Spleen (tissue), 11 donors: Measurements from ENCODE around the gene NFIA. TPM values are rescaled to one million over a fixed set of nuclear protein-coding genes. Genes with fewer than 3 reads are reported as not detected.

Source experiments
- DNase-seq: peaks from one replicate; pipeline ENCODE4 v3.0.0-alpha.2; 2020
- H3K27ac ChIP-seq, 8 donors: fragments of 200-600 bp; sonication (generic) in 7 of 8; 1 replicate in 4 of 8; 2 replicates in 4 of 8; pipeline versions ENCODE4 v1.5.0 to v1.8.0; 2016 to 2021; ENCODE audit warnings: inconsistent platforms in 4 of 8, mild to moderate bottlenecking in 4 of 8, moderate library complexity in 1 of 8
- H3K27me3 ChIP-seq, 7 donors: fragments of 200-600 bp; sonication (generic) in 6 of 7; replicated peaks in 1 of 7; 1 replicate in 4 of 7; 2 replicates in 3 of 7; pipeline versions ENCODE4 v1.5.0 to v1.8.0; 2016 to 2021; ENCODE audit warnings: inconsistent platforms in 3 of 7, mild to moderate bottlenecking in 1 of 7
- H3K36me3 ChIP-seq, 6 donors: fragments of 200-600 bp; sonication (generic) in 5 of 6; 1 replicate in 4 of 6; 2 replicates in 2 of 6; pipeline versions ENCODE4 v1.5.0 to v1.8.0; 2016 to 2021; ENCODE audit warnings: inconsistent platforms in 2 of 6
- H3K4me1 ChIP-seq, 6 donors: fragments of 200-600 bp; sonication (generic) in 5 of 6; 1 replicate in 3 of 6; 2 replicates in 3 of 6; pipeline versions ENCODE4 v1.5.0 to v1.8.0; 2016 to 2021; ENCODE audit warnings: inconsistent platforms in 3 of 6
- H3K4me3 ChIP-seq, 8 donors: fragments of 200-600 bp; sonication (generic) in 7 of 8; 1 replicate in 4 of 8; 2 replicates in 4 of 8; pipeline versions ENCODE4 v1.5.0 to v1.8.0; 2016 to 2021; ENCODE audit warnings: inconsistent platforms in 4 of 8, mild to moderate bottlenecking in 4 of 8, moderate library complexity in 2 of 8
- H3K9me3 ChIP-seq, 8 donors: fragments of 200-600 bp; sonication (generic) in 7 of 8; 1 replicate in 4 of 8; 2 replicates in 4 of 8; pipeline versions ENCODE4 v1.5.0 to v1.8.0; 2016 to 2021; ENCODE audit warnings: inconsistent platforms in 4 of 8
- POLR2A ChIP-seq, 3 donors: fragments of 450-650 bp; IDR thresholded peaks; one replicate each; pipeline ENCODE4 v1.5.1; 2017; ENCODE audit warnings: antibody characterized with exemption in 3 of 3, mild to moderate bottlenecking in 1 of 3
- POLR2AphosphoS5 ChIP-seq, 3 donors: sonication (generic); formaldehyde crosslinking; IDR thresholded peaks; one replicate each; pipeline ENCODE4 v1.5.1; 2017; ENCODE audit warnings: antibody characterized with exemption in 3 of 3
- WGBS, 5 donors: extraction: QIAGEN DNeasy Blood & Tissue Kit in 3 of 5; methylation state at CpG; one replicate each; pipeline versions ENCODE4 v1.1.5 to v1.1.7; 2013 to 2018; 5-methylcytosine and 5-hydroxymethylcytosine counted together
- intact Hi-C: fragments of 100-400 bp; cut with DNase I; formaldehyde crosslinking; loops from one replicate; pipeline ENCODE4 v1.15.0; 2023; ENCODE audit warnings: low total_unique reads
- polyA plus RNA-seq, 3 donors: library from polyadenylated mRNA; stranded (reverse); fragments of 200-250 nt; gene quantifications; one replicate each; pipeline ENCODE4 v1.2.1, GENCODE V29; 2013
- total RNA-seq, 7 donors: library from RNA; depleted of rRNA in 3 of 7; stranded (reverse); fragments of >200 nt in 3 of 7; fragmentation: NEBNext Ultra II Directional in 4 of 7; extraction: Animal tissue kit (Norgen Biotek cat#: 25700) in 4 of 7; gene quantifications; one replicate each; pipeline versions ENCODE4 v1.1.0 to v1.2.1, GENCODE V29; 2016 to 2021
- TF ChIP-seq, protein P1 (sequence below), 11 experiments: fragments of 200-600 bp in 7 of 11; fragments of 450-650 bp in 4 of 11; sonication (generic) in 4 of 11; IDR thresholded peaks in 8 of 11; conservative IDR thresholded peaks in 3 of 11; 1 replicate in 7 of 11; 2 replicates in 4 of 11; pipeline versions ENCODE4 v1.4.0 to v1.8.0; 2016 to 2021; ENCODE audit warnings: antibody characterized with exemption in 11 of 11, inconsistent platforms in 4 of 11, mild to moderate bottlenecking in 1 of 11
- donor health status: healthy with polysubstance abuse.
- donor health status: DM: no; HTN: no; CAD: no; lungs with moderate emphysema.
- donor health status: DM: no; HTN: no; CAD: no.
- donor health status: Bipolar disorder and iron deficiency.
- donor health status: healthy.
- donor health status: DM: no; HTN: no; CAD: no.
- donor health status: DM: yes; HTN: yes; CAD: no.

NFIA gene
- total and polyA plus RNA-seq, 10 donors: 3.1 to 76.8 (median 35.5) TPM

DNA sequence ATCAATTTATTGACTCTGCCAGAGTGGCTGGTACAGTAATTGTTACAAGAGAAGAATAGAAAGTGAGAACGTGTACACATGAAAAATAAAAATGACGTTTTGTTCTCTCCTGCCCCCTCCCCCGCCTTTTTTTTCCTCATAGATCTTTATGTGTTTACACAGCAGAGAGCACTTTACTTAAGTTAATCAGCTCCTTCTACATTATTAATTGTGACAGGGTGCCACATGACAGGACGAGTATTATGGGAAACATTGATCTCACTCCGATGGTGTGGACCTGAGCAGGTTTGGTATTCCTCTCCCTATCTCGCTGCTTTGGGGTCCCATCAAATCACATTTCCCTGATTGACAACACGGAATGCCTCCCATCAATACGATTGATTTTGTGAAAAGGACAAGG lies 356.9 kb downstream of the NFIA start:
- no peaks in the 10 kb centered on the region for H3K36me3 ChIP-seq
- H3K9me3 ChIP-seq: no peaks in the 10 kb centered on the region
- WGBS, 5 donors: 86 to 93% (median 86%) methylated on average over 8 of the region's 8 CpGs
- DNase-seq: no peak
- intact Hi-C loops: no loop called here
- no peak overlapping the region for H3K27ac ChIP-seq
- no peak overlapping the region for H3K4me3 ChIP-seq
- H3K27me3 ChIP-seq: no peaks in the 10 kb centered on the region
- peaks cover 0 to 12% (median 1%) of the 10 kb centered on the region in 6 donors for H3K4me1 ChIP-seq
- no peak for TF ChIP-seq POLR2AphosphoS5 (IDR thresholded peaks at IDR 0.05)
- no peak for TF ChIP-seq POLR2A (IDR thresholded peaks at IDR 0.05)
- TF ChIP-seq, protein P1, sequence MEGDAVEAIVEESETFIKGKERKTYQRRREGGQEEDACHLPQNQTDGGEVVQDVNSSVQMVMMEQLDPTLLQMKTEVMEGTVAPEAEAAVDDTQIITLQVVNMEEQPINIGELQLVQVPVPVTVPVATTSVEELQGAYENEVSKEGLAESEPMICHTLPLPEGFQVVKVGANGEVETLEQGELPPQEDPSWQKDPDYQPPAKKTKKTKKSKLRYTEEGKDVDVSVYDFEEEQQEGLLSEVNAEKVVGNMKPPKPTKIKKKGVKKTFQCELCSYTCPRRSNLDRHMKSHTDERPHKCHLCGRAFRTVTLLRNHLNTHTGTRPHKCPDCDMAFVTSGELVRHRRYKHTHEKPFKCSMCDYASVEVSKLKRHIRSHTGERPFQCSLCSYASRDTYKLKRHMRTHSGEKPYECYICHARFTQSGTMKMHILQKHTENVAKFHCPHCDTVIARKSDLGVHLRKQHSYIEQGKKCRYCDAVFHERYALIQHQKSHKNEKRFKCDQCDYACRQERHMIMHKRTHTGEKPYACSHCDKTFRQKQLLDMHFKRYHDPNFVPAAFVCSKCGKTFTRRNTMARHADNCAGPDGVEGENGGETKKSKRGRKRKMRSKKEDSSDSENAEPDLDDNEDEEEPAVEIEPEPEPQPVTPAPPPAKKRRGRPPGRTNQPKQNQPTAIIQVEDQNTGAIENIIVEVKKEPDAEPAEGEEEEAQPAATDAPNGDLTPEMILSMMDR (IDR thresholded peaks at IDR 0.05 in 8 of 11, conservative IDR thresholded peaks at IDR 0.05 in 3 of 11): no peak

DNA sequence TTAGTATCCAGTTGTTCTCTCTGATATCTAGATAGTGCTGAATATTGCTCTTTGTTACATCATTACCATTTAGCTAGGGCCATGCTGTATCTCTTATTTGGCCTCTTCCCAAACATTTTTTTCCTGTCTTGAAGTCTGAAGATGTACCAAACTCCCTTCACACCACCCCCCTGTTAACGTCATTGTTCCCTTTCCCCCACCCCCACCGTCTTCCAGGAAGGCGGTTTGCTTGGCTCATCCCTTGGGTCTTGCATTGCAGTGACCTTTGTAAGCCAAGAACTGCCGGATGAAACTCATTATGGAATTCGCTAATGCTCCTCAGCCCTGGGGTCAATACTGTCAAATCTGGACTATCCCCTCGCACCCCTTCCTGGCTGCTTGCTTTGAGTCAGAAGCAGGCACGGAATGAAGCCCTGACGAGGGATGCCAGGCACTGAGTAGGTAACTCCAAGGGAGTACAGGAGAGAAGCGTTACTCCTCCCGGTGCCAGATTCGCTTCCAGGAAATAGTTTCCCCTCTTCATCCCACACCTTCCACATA lies 359.4 kb downstream of the NFIA start:
- Histone ChIP-seq H3K4me3 (no peak overlapping the region), H3K27ac (peak overlapping the region in 6 of 8 donors; percentile 10 to 65 (median 51)), H3K36me3 (no peaks in the 10 kb centered on the region), H3K4me1 (peaks cover 0 to 8% (median 3%) of the 10 kb centered on the region in 6 donors), H3K9me3 (no peaks in the 10 kb centered on the region), H3K27me3 (no peaks in the 10 kb centered on the region)
- TF ChIP-seq POLR2A (IDR thresholded peaks at IDR 0.05): no peak
- TF ChIP-seq POLR2AphosphoS5 (IDR thresholded peaks at IDR 0.05): peak in 1 of 3 donors; percentile 61
- TF ChIP-seq, protein P1 (IDR thresholded peaks at IDR 0.05 in 8 of 11, conservative IDR thresholded peaks at IDR 0.05 in 3 of 11): no peak
- no peak for DNase-seq
- intact Hi-C loops: no loop called here
- 62 to 83% (median 74%) methylated on average over 11 of the region's 11 CpGs for WGBS, 5 donors

DNA sequence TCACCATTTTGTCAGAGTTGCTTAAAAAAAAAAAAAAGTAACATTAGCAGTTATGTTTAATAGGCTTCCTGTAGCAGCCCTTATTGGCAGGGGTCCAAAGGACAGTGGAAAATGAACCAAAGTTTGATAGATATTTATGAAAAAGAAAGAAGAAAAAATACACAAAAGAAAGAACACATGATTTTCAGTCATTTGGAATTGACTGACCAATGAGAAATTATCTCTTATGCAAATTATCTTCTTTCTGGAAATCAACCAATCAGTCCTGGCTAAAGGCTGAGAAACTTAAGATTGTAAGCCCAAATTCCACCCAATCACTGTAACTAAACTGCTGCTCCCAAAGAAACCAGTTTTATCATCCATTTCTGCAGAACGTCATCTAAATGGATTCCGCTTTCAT lies 360.2 kb downstream of the NFIA start:
- H3K4me3 ChIP-seq: no peak overlapping the region
- TF ChIP-seq POLR2AphosphoS5 (IDR thresholded peaks at IDR 0.05) (no peak), POLR2A (IDR thresholded peaks at IDR 0.05) (no peak)
- TF ChIP-seq, protein P1 (IDR thresholded peaks at IDR 0.05 in 8 of 11, conservative IDR thresholded peaks at IDR 0.05 in 3 of 11): no peak
- H3K27ac ChIP-seq: peak overlapping the region in 6 of 8 donors; percentile 10 to 65 (median 51)
- H3K9me3 ChIP-seq: no peaks in the 10 kb centered on the region
- no peaks in the 10 kb centered on the region for H3K36me3 ChIP-seq
- no peaks in the 10 kb centered on the region for H3K27me3 ChIP-seq
- peaks cover 0 to 8% (median 3%) of the 10 kb centered on the region in 6 donors for H3K4me1 ChIP-seq
- intact Hi-C loops: no loop called here
- WGBS, 5 donors: 75 to 95% (median 81%) methylated on average over 2 of the region's 2 CpGs
- DNase-seq: no peak

DNA sequence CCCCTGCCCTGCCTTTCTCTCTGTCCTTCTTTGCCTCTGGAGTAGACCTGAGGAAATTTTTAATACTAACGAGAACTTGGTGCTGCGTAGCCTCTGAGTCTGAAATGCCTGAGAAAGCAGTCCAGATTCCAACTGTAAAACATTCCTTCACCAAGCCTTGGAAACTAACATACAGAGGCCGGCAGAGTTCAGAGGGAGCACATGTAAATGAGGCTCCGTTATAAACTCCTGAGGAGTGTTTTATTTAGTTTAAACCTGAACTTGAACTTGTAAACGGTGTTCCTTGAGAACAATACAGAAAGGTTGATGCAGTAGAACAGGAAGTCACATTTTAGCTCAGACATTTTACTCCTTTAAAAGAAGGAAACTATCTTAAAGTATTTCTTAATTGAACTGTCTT lies 361.9 kb downstream of the NFIA start:
- Histone ChIP-seq H3K36me3 (no peaks in the 10 kb centered on the region), H3K27ac (peak overlapping the region in 6 of 8 donors; percentile 14 to 58 (median 40)), H3K4me1 (peaks cover 0 to 8% (median 3%) of the 10 kb centered on the region in 6 donors), H3K9me3 (no peaks in the 10 kb centered on the region), H3K27me3 (no peaks in the 10 kb centered on the region), H3K4me3 (no peak overlapping the region)
- TF ChIP-seq POLR2AphosphoS5 (IDR thresholded peaks at IDR 0.05): no peak
- TF ChIP-seq, protein P1 (IDR thresholded peaks at IDR 0.05 in 8 of 11, conservative IDR thresholded peaks at IDR 0.05 in 3 of 11): no peak
- TF ChIP-seq POLR2A (IDR thresholded peaks at IDR 0.05): no peak
- WGBS, 5 donors: 60 to 76% (median 66%) methylated on average over 5 of the region's 5 CpGs
- DNase-seq: no peak
- intact Hi-C loops: no loop called here
